IgD-negative memory B cell (primary cell): Measurements from ENCODE around the gene UNC50. TPM values are rescaled to one million over a fixed set of nuclear protein-coding genes. Genes with fewer than 3 reads are reported as not detected.
"Not testable (repeated sequence)": the region's sequence is repeated elsewhere in the genome, so short reads cannot be mapped to it uniquely, and the experiment has no call there.

Experiments
- H3K27ac Mint-ChIP-seq, 3 donors: one replicate each; pipeline ENCODE4 v1.8.0; 2020 to 2022; ENCODE audit warnings: mild to moderate bottlenecking in 3 of 3, mixed read lengths in 3 of 3, moderate library complexity in 1 of 3
- H3K27me3 Mint-ChIP-seq: one replicate; pipeline ENCODE4 v1.8.0; 2021; ENCODE audit warnings: mixed read lengths
- H3K36me3 Mint-ChIP-seq: one replicate; pipeline ENCODE4 v1.8.0; 2020; ENCODE audit warnings: mild to moderate bottlenecking, mixed read lengths
- H3K4me1 Mint-ChIP-seq, 3 donors: one replicate each; pipeline ENCODE4 v1.8.0; 2020 to 2022; ENCODE audit warnings: mixed read lengths in 3 of 3, mild to moderate bottlenecking in 1 of 3
- H3K4me3 Mint-ChIP-seq, 4 donors: one replicate each; pipeline ENCODE4 v1.8.0; 2020 to 2022; ENCODE audit warnings: mild to moderate bottlenecking in 4 of 4, mixed read lengths in 4 of 4, moderate library complexity in 3 of 4
- H3K9me3 Mint-ChIP-seq, 3 donors: one replicate each; pipeline ENCODE4 v1.8.0; 2020 to 2021; ENCODE audit warnings: mixed read lengths in 3 of 3, mild to moderate bottlenecking in 1 of 3
- polyA plus RNA-seq: library from polyadenylated mRNA; unstranded; fragments of 300-500 nt; fragmentation: Illumina TruSeq; gene quantifications from one replicate; pipeline ENCODE4 v1.2.3, GENCODE V29; 2021

The UNC50 gene
- polyA plus RNA-seq, 1 donor from 2014 or later, result 33.0 TPM

DNA sequence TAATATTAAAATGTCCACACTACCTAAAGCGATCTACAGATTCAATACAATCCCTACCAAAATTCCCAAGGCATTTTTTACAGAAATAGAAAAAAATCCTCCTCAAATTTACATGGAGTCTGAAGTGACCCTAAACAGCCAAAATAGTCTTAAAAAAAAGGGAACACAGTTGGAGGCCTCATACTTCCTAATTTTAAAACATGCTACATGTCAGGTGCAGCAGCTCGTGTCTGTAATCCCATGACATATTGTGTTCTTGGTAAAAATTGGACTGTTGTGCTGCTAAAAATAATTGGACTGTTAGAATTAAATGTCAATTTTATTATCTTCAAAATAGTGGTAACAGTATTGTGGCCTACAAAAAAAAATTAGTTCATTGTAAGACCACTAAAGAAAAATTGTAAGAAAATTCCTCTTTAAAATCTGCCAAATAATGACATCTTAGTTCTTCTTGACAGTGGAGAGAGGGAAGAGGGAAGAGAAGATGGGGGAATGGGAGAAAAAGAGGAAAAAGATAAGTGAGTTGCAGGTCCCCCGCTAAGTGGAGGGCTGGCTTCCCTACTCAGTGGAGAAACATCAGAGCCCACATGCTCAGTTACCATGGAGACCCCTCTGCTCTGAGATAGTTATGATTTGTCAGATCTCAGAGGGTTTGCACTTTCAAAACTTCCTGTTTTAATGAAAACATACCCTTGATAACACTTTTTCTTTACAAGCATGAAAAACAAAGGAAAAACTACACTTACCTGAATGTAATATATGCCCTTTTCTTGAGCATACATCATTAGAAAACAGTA is 46.5 kb downstream of the UNC50 start:
- peaks cover 26 to 39% (median 33%) of the 10 kb centered on the region in 3 donors for H3K4me1 Mint-ChIP-seq
- peak overlapping the region in 1 of 4 donors; percentile 20 for H3K4me3 Mint-ChIP-seq
- H3K27ac Mint-ChIP-seq, result peak overlapping the region; percentile 14 to 85 (median 73)
- peaks cover 15% of the 10 kb centered on the region for H3K36me3 Mint-ChIP-seq
- H3K27me3 Mint-ChIP-seq, result no peaks in the 10 kb centered on the region
- peaks cover 0 to 3% (median under 1%) of the 10 kb centered on the region in 3 donors for H3K9me3 Mint-ChIP-seq

DNA sequence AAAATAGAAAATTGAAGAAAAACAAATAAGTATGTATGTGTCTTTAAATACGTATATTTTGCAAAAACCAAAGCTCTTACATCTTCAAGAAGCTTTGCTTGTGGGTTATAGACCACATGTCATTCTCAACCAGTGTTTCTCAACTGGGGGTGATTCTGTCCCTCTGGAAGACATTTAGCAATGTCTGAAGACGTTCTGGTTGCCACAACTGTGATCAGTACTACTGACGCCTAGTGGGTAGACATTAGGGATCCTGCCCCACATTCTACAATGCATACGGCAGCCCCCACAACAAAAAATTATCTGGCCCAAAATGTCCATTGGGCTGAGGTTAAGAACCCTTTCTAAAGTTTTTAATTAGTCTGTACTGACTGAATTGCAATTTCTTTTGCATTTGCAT is 48.4 kb downstream of the UNC50 start:
- Mint-ChIP-seq H3K4me3 (no peak overlapping the region), H3K27me3 (no peaks in the 10 kb centered on the region), H3K9me3 (peaks cover 0 to 6% (median 2%) of the 10 kb centered on the region in 3 donors), H3K27ac (no peak overlapping the region), H3K36me3 (peaks cover 18% of the 10 kb centered on the region), H3K4me1 (peaks cover 23 to 39% (median 29%) of the 10 kb centered on the region in 3 donors)

DNA sequence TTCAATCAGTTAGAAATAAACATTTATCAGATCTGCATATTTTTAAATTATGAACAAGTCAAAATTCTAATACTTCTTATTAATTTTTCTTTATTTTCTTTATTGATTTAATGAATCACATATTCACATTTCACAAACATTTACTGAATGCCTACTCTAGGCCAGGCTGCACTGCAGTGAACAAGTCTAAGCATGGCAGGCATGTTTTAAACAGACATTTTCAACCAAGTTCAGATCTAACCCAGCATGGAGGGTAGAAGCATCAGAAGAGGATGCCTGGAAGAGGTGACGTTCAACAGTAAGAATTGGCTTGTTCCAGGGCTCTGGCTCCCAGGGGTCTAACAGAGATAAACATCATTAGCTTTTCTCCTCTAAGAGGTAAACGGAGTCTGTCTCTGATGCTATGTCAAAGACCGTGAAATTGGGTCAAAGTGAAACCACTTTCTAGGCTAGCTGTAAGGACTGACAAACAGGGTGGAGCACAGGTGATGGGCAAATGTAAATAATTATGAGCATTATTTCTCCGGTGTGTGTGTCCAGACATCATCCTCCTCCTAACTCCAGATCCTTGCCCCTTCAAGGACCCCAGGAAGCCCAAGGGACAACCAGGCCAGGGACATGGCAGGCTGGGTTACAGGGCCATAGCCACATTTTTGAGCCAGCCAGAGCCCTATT is 50.6 kb downstream of the UNC50 start:
- H3K9me3 Mint-ChIP-seq, result peaks cover 0 to 6% (median 2%) of the 10 kb centered on the region in 3 donors
- H3K4me3 Mint-ChIP-seq, result peak overlapping the region in 3 of 4 donors; percentile 50 to 63 (median 52)
- no peaks in the 10 kb centered on the region for H3K27me3 Mint-ChIP-seq
- peak overlapping the region in 1 of 3 donors; percentile 77 for H3K27ac Mint-ChIP-seq
- peaks cover 11% of the 10 kb centered on the region for H3K36me3 Mint-ChIP-seq
- peaks cover 18 to 28% (median 22%) of the 10 kb centered on the region in 3 donors for H3K4me1 Mint-ChIP-seq

DNA sequence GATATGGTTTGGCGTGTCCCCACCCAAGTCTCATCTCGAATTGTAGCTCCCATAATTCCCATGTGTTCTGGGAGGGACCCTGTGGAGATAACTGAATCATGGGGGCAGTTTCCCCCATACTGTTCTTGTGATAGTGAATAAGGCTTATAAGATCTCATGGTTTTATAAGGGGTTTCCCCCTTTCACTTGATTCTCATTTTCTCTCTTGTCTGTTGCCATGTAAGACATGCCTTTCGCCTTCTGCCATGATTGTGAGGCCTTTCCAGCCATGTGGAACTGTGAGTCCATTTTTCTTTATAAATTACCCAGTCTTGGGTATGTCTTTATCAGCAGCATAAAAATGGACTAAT is 51.1 kb downstream of the UNC50 start:
- H3K4me3 Mint-ChIP-seq, result peak overlapping the region in 2 of 4 donors; percentile 52 to 63
- peaks cover 16 to 26% (median 25%) of the 10 kb centered on the region in 3 donors for H3K4me1 Mint-ChIP-seq
- H3K27ac Mint-ChIP-seq, result peak overlapping the region in 1 of 3 donors; percentile 77
- H3K27me3 Mint-ChIP-seq, H3K9me3 Mint-ChIP-seq: not testable (repeated sequence)
- H3K36me3 Mint-ChIP-seq, result peaks cover 11% of the 10 kb centered on the region

DNA sequence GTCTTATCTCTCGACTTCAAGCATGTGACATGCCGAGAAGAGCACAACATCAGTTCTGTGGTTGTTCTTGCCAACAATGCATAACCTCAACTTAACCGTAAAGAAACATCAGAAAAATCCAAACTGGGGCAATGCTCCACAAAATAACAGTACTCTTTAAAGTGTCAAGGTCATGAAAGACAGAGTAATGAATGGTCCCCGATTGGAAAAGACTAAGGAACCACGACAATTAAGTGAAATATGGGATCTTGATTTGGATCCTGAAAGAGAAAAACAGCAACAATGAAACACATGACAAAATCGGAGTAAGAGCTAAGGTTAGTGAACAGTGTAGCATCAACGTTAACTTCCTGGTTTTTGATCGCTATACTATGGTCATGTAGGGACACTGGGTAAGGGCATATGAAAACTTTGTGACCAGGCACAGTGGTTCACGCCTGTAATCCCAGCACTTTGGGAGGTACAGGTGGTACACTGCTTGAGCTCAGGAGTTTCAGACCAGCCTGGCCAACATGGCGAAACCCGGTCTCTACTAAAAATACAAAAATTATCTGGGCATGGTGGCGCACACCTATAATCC is 55.2 kb downstream of the UNC50 start:
- Mint-ChIP-seq H3K4me1 (peaks cover 22 to 39% (median 34%) of the 10 kb centered on the region in 3 donors), H3K4me3 (peak overlapping the region in 2 of 4 donors; percentile 39 to 67), H3K27me3 (no peaks in the 10 kb centered on the region), H3K36me3 (peaks cover 13% of the 10 kb centered on the region), H3K9me3 (peaks cover 3 to 8% (median 6%) of the 10 kb centered on the region in 3 donors), H3K27ac (peak overlapping the region in 2 of 3 donors; percentile 54 to 94)

DNA sequence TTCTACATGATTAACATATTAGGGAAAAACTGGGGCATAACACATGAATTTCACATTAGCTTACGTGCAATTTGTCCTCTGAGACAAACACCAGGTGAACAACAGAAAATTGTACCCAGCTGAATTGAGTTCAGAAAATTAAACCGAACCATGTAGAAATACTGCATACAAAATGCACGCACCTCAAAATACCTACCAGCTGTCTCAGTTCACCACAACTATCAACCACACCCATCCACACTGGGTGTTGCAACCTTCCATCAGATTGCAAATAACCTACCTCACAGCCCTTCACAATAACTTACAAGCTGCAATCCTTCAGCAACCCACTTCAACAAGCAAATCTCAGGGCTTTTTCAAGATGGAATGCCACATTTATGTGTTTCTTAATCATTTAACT is 55.9 kb downstream of the UNC50 start:
- Mint-ChIP-seq H3K9me3 (peaks cover 6 to 10% (median 8%) of the 10 kb centered on the region in 3 donors), H3K36me3 (peaks cover 16% of the 10 kb centered on the region), H3K27me3 (no peaks in the 10 kb centered on the region), H3K4me3 (peak overlapping the region in 2 of 4 donors; percentile 14 to 83), H3K27ac (peak overlapping the region in 1 of 3 donors; percentile 76), H3K4me1 (peaks cover 20 to 36% (median 36%) of the 10 kb centered on the region in 3 donors)

DNA sequence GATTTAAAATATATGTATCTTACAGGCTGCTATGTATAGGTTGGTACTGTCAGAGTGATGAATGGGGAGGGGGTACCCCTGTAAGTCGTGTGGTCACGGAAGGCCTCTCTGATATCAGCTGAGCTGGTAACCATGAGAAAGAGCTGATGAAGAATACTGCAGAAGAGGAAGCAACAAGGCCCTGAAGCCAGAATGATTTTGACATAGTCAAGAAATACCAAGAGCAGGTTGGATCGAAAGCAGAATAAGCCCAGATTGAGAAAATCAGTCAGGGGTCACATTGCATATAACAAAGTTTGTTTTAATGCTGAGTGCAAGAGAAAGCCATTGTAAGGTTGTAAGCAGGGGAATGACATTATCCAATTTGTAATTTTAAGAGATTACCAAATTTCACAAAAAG is 57.3 kb downstream of the UNC50 start:
- Mint-ChIP-seq H3K9me3 (peaks cover 2 to 10% (median 4%) of the 10 kb centered on the region in 3 donors), H3K36me3 (peaks cover 16% of the 10 kb centered on the region), H3K4me1 (peaks cover 23 to 35% (median 32%) of the 10 kb centered on the region in 3 donors), H3K4me3 (no peak overlapping the region), H3K27me3 (no peaks in the 10 kb centered on the region), H3K27ac (peak overlapping the region in 1 of 3 donors; percentile 71)

Other genes starting within 250 kb of the UNC50 start
- 8.2 TPM for gene INPP4A, start 163.7 kb upstream of the UNC50 start, polyA plus RNA-seq
- 34.0 TPM for gene COA5, start 77 bp upstream of the UNC50 start, polyA plus RNA-seq
- 54.6 TPM for gene MGAT4A, start 122.5 kb downstream of the UNC50 start, polyA plus RNA-seq